Smooth muscle cell (in vitro differentiated cells): ENCODE measurements around the gene ITGA8. TPM values are rescaled to one million over a fixed set of nuclear protein-coding genes. Genes with fewer than 3 reads are reported as not detected.

Experiments used
- DNase-seq: peaks from one replicate; lab custom pipeline; 2025; ENCODE audit not compliant: unreplicated experiment; lab: John Stamatoyannopoulos, UW
- H2AFZ ChIP-seq: fragments of 200-600 bp; sonication (generic); 2 replicates; pipeline ENCODE4 v1.6.0; 2016; ENCODE audit warnings: antibody characterized with exemption, low read depth, mild to moderate bottlenecking
- H3F3A ChIP-seq: fragments of 200-600 bp; sonication (generic); 2 replicates; pipeline ENCODE4 v1.6.0; 2017; ENCODE audit warnings: antibody characterized with exemption, low read depth
- H3K27ac ChIP-seq: fragments of 200-600 bp; sonication (generic); 2 replicates; pipeline ENCODE4 v1.5.1; 2016; ENCODE audit warnings: low read depth, mild to moderate bottlenecking
- H3K27me3 ChIP-seq: fragments of 200-600 bp; sonication (generic); 2 replicates; pipeline ENCODE4 v1.6.1; 2016; ENCODE audit warnings: low read depth, mild to moderate bottlenecking
- H3K36me3 ChIP-seq: fragments of 200-600 bp; sonication (generic); 2 replicates; pipeline ENCODE4 v1.5.1; 2016; ENCODE audit warnings: low read depth
- H3K4me1 ChIP-seq: fragments of 200-600 bp; sonication (generic); 2 replicates; pipeline ENCODE4 v1.5.1; 2016; ENCODE audit warnings: low read depth
- H3K4me2 ChIP-seq: fragments of 200-600 bp; sonication (generic); 2 replicates; pipeline ENCODE4 v1.6.0; 2016; ENCODE audit warnings: mild to moderate bottlenecking
- H3K4me3 ChIP-seq: fragments of 200-600 bp; sonication (generic); 2 replicates; pipeline ENCODE4 v1.5.1; 2016; ENCODE audit warnings: mild to moderate bottlenecking
- H3K79me2 ChIP-seq: fragments of 200-600 bp; sonication (generic); 2 replicates; pipeline ENCODE4 v1.6.0; 2016; ENCODE audit warnings: low read depth, mild to moderate bottlenecking
- H3K9ac ChIP-seq: fragments of 200-600 bp; sonication (generic); 2 replicates; pipeline ENCODE4 v1.6.0; 2016; ENCODE audit warnings: low read depth
- H3K9me3 ChIP-seq: fragments of 200-600 bp; sonication (generic); replicated peaks from 2 replicates; pipeline ENCODE4 v1.5.1; 2016; ENCODE audit warnings: low read depth
- H4K20me1 ChIP-seq: fragments of 200-600 bp; sonication (generic); 2 replicates; pipeline ENCODE4 v1.6.0; 2016; ENCODE audit warnings: low read depth
- WGBS: methylation state at CpG from one replicate; pipeline ENCODE4 v1.1.7; 2016; ENCODE audit warnings: low lambda C conversion rate; 5-methylcytosine and 5-hydroxymethylcytosine counted together
- polyA plus RNA-seq: library from polyadenylated mRNA; unstranded; fragments of >200 nt; fragmentation: Nextera tagmentation; extraction: Ambion mirVana; gene quantifications from 2 replicates; pipeline ENCODE4 v1.2.1, GENCODE V29; 2016
- total RNA-seq: library from RNA; depleted of rRNA; stranded (reverse); fragments of >200 nt; gene quantifications from 2 replicates; pipeline ENCODE4 v1.2.3, GENCODE V29; 2014
- TF ChIP-seq, protein P1 (sequence below): fragments of 200-600 bp; sonication (generic); IDR thresholded peaks from 2 replicates; pipeline ENCODE4 v1.5.1; 2017; ENCODE audit warnings: borderline replicate concordance, mild to moderate bottlenecking, antibody characterized with exemption; ENCODE audit not compliant: insufficient read depth, poor library complexity, severe bottlenecking

ITGA8 gene
- total and polyA plus RNA-seq, 2 experiments from 2014 or later: 0.02 to 0.36 TPM

DNA sequence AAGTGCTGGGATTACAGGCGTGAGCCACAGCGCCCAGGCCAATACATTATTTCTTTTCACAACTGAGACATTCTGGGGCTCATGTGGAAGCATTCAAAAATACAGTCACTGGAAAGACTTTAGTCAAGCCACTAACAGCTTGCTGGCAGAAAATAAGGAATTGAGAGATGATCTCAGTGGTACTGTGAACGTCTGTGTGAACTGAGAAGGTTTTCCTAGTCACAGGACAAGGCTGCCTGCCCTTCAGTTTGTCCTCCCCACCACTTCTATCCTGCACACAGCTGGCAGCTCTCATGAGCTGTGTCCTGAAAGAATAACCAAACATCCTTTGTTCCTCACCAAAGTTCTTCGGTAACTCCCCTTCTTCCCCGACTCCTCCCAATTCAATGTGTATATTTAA, 31.3 kb upstream of the ITGA8 start:
- Histone ChIP-seq H3K27me3 (no peaks in the 10 kb centered on the region), H3K4me2 (no peak overlapping the region), H3K9ac (no peak overlapping the region), H4K20me1 (no peaks in the 10 kb centered on the region), H3K4me3 (no peak overlapping the region), H3K79me2 (no peaks in the 10 kb centered on the region), H3K9me3 (no peaks in the 10 kb centered on the region), H2AFZ (no peak overlapping the region), H3F3A (no peaks in the 10 kb centered on the region), H3K4me1 (no peaks in the 10 kb centered on the region), H3K27ac (no peak overlapping the region), H3K36me3 (no peaks in the 10 kb centered on the region)
- TF ChIP-seq, protein P1, sequence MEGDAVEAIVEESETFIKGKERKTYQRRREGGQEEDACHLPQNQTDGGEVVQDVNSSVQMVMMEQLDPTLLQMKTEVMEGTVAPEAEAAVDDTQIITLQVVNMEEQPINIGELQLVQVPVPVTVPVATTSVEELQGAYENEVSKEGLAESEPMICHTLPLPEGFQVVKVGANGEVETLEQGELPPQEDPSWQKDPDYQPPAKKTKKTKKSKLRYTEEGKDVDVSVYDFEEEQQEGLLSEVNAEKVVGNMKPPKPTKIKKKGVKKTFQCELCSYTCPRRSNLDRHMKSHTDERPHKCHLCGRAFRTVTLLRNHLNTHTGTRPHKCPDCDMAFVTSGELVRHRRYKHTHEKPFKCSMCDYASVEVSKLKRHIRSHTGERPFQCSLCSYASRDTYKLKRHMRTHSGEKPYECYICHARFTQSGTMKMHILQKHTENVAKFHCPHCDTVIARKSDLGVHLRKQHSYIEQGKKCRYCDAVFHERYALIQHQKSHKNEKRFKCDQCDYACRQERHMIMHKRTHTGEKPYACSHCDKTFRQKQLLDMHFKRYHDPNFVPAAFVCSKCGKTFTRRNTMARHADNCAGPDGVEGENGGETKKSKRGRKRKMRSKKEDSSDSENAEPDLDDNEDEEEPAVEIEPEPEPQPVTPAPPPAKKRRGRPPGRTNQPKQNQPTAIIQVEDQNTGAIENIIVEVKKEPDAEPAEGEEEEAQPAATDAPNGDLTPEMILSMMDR: no peak
- WGBS: 89% methylated on average over 5 of the region's 5 CpGs
- no peak for DNase-seq

DNA sequence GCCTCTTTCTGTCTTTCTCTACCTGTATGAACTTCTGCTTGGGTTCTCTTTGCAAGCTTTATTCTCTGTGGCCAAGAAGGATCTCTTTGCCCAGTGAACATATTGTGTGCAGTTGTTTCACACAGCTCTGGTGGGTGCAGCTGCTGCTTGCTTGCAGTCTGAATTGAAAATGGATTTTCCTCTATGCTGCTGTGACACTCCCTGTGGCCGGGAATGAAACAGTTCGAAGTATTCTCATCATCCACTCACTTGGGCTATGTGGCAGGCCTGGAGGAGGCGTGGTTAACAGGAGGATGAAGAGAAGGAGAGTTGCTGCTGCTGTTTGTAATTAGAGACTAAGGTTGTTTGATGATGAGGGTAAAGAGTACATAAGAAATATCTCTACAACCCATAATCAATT, 28.4 kb upstream of the ITGA8 start:
- Histone ChIP-seq H3K36me3 (no peaks in the 10 kb centered on the region), H3K4me2 (no peak overlapping the region), H4K20me1 (no peaks in the 10 kb centered on the region), H3K4me3 (no peak overlapping the region), H3K27ac (no peak overlapping the region), H3K79me2 (no peaks in the 10 kb centered on the region), H3F3A (no peaks in the 10 kb centered on the region), H2AFZ (no peak overlapping the region), H3K27me3 (no peaks in the 10 kb centered on the region), H3K9ac (no peak overlapping the region), H3K4me1 (no peaks in the 10 kb centered on the region), H3K9me3 (no peaks in the 10 kb centered on the region)
- WGBS: 76% methylated on average over 3 of the region's 3 CpGs
- DNase-seq: no peak
- TF ChIP-seq, protein P1: no peak

DNA sequence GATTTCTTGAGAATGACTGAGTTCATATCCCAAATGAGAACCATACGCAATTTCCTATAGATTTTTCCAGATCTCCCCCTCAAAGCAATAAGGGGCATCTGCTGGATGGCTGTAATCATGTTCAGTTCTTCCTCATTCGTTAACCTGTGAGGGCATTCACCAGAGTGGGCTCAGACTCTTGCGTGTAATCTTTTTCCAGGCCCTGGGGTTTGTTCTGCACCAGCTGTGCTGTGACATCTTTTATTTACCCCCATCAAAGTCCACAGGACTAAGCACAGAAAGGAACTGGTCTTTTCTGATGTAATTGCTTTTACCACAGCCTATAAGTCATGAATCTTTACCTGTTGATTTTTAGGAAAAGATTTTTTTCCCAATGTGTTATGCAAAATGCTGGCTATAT, 27.9 kb upstream of the ITGA8 start:
- Histone ChIP-seq H3K27ac (no peak overlapping the region), H3F3A (no peaks in the 10 kb centered on the region), H3K9me3 (no peaks in the 10 kb centered on the region), H3K4me3 (no peak overlapping the region), H3K36me3 (no peaks in the 10 kb centered on the region), H2AFZ (no peak overlapping the region), H3K4me1 (no peaks in the 10 kb centered on the region), H3K27me3 (no peaks in the 10 kb centered on the region), H3K9ac (no peak overlapping the region), H3K79me2 (no peaks in the 10 kb centered on the region), H4K20me1 (no peaks in the 10 kb centered on the region), H3K4me2 (no peak overlapping the region)
- TF ChIP-seq, protein P1: no peak
- 86% methylated on average over 3 of the region's 3 CpGs for WGBS
- DNase-seq: no peak

DNA sequence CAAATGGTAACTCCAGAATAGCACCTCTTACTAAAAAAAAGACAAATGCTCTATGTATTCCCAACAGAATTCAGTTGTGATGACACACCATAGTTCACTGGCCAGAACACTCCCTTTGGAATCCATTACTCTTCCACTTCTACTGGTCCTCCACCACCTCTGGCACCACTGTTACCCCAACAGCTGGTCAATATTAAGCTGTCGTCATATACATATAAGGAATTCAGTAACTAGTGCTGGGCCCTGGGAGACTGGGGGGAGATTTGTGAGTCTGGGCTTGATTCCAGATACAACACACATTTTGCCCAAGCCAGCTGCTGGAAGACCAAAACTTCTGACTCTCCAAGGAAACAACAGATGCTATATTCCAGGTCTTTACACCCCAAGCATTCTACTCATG, 26.0 kb upstream of the ITGA8 start:
- Histone ChIP-seq H3K4me1 (no peaks in the 10 kb centered on the region), H3K9me3 (no peaks in the 10 kb centered on the region), H4K20me1 (no peaks in the 10 kb centered on the region), H3K79me2 (no peaks in the 10 kb centered on the region), H3K4me3 (no peak overlapping the region), H3K9ac (no peak overlapping the region), H3K4me2 (no peak overlapping the region), H3K27ac (no peak overlapping the region), H3K27me3 (no peaks in the 10 kb centered on the region), H2AFZ (no peak overlapping the region), H3K36me3 (no peaks in the 10 kb centered on the region), H3F3A (no peaks in the 10 kb centered on the region)
- 82% methylated on average over 1 of the region's 1 CpG for WGBS
- TF ChIP-seq, protein P1: no peak
- DNase-seq: no peak
